ENCODE data around the gene IFNGR1.

- TF ChIP-seq, protein P1, sequence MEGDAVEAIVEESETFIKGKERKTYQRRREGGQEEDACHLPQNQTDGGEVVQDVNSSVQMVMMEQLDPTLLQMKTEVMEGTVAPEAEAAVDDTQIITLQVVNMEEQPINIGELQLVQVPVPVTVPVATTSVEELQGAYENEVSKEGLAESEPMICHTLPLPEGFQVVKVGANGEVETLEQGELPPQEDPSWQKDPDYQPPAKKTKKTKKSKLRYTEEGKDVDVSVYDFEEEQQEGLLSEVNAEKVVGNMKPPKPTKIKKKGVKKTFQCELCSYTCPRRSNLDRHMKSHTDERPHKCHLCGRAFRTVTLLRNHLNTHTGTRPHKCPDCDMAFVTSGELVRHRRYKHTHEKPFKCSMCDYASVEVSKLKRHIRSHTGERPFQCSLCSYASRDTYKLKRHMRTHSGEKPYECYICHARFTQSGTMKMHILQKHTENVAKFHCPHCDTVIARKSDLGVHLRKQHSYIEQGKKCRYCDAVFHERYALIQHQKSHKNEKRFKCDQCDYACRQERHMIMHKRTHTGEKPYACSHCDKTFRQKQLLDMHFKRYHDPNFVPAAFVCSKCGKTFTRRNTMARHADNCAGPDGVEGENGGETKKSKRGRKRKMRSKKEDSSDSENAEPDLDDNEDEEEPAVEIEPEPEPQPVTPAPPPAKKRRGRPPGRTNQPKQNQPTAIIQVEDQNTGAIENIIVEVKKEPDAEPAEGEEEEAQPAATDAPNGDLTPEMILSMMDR (IDR thresholded peaks at IDR 0.05) = no peak
- no peak for TF ChIP-seq EZH2phosphoT487 (IDR thresholded peaks at IDR 0.05)
These were observed 16.5 kb upstream of the IFNGR1 start for GRCh38 chr6:137235686-137236085.

Measured in neural progenitor cell (in vitro differentiated cells).